Esophagus squamous epithelium (tissue), 4 donors: ENCODE data around the gene KIF1B.

ENCODE experiments used
- CTCF ChIP-seq, 6 experiments: fragments of 450-650 bp in 4 of 6; fragments of 200-600 bp in 2 of 6; sonication (generic) in 2 of 6; IDR thresholded peaks; one replicate each; pipeline ENCODE4 v1.5.1; 2016 to 2019; ENCODE audit warnings: antibody characterized with exemption in 6 of 6, mild to moderate bottlenecking in 4 of 6, moderate library complexity in 4 of 6
- POLR2A ChIP-seq, 4 donors: fragments of 450-650 bp; IDR thresholded peaks; one replicate each; pipeline ENCODE4 v1.6.1; 2017; ENCODE audit warnings: antibody characterized with exemption in 4 of 4, mild to moderate bottlenecking in 4 of 4, moderate library complexity in 3 of 4

GRCh38 chr1:10160907-10161490, 49.4 kb upstream of the KIF1B start:
- TF ChIP-seq POLR2A (IDR thresholded peaks at IDR 0.05) = no peak
- no peak for TF ChIP-seq CTCF (IDR thresholded peaks at IDR 0.05)
